GM12892 (cell line): ENCODE data around the gene RAB39B.

Experiments
- POLR2A ChIP-seq: IDR thresholded peaks from 2 replicates; pipeline ENCODE4 v1.6.1; 2011; ENCODE audit warnings: low read depth, low read length, control low read depth
- POLR2AphosphoS5 ChIP-seq: IDR thresholded peaks from 2 replicates; pipeline ENCODE4 v1.6.1; 2011; ENCODE audit warnings: low read depth, low read length, control low read depth

- TF ChIP-seq POLR2AphosphoS5, result no peak
- TF ChIP-seq POLR2A, result no peak
Observed at GRCh38 chrX:155215443-155216178, 48.7 kb downstream of the RAB39B start.
